RCC 7860 (cell line): ENCODE measurements around the gene SHE.
"Not testable (repeated sequence)": the region's sequence is repeated elsewhere in the genome, so short reads cannot be mapped to it uniquely, and the experiment has no call there.

ENCODE experiments used
- DNase-seq: peaks from one replicate; pipeline ENCODE4 v3.0.0-alpha.2; 2015; ENCODE audit warnings: low spot score
- FAIRE-seq: peaks from 2 replicates; lab custom pipeline; 2012; peaks lifted over from hg19 to GRCh38; lab: Jason Lieb, UNC

SHE gene

GRCh38 chr1:154517661-154518060, 15.4 kb upstream of the SHE start:
- FAIRE-seq (no peak), DNase-seq (no peak)

- DNase-seq (no peak), FAIRE-seq (no peak)
Observed at GRCh38 chr1:154514066-154514553, 11.9 kb upstream of the SHE start.

- DNase-seq (no peak), FAIRE-seq (no peak)
Observed at GRCh38 chr1:154512760-154513159, 10.5 kb upstream of the SHE start.

GRCh38 chr1:154503898-154504297, 1.7 kb upstream of the SHE start:
- no peak for DNase-seq
- FAIRE-seq, result no peak

GRCh38 chr1:154502744-154503115, 518 bp upstream of the SHE start:
- FAIRE-seq (no peak), DNase-seq (no peak)

GRCh38 chr1:154501423-154502065, 668 bp downstream of the SHE start:
- DNase-seq (no peak), FAIRE-seq (no peak)

GRCh38 chr1:154500533-154500932, 1.7 kb downstream of the SHE start:
- FAIRE-seq (no peak), DNase-seq (no peak)

GRCh38 chr1:154499446-154499845, 2.8 kb downstream of the SHE start:
- DNase-seq (no peak), FAIRE-seq (no peak)

GRCh38 chr1:154497026-154497806, 5.0 kb downstream of the SHE start:
- DNase-seq, result no peak
- no peak for FAIRE-seq

- DNase-seq, result no peak
- no peak for FAIRE-seq
Observed at GRCh38 chr1:154496383-154496782, 5.8 kb downstream of the SHE start.

GRCh38 chr1:154495496-154496273, 6.5 kb downstream of the SHE start:
- DNase-seq (no peak), FAIRE-seq (no peak)

- FAIRE-seq (no peak), DNase-seq (no peak)
Observed at GRCh38 chr1:154493276-154493675, 8.9 kb downstream of the SHE start.

- no peak for FAIRE-seq
- no peak for DNase-seq
Observed at GRCh38 chr1:154492115-154492514, 10.1 kb downstream of the SHE start.

- DNase-seq (no peak), FAIRE-seq (no peak)
Observed at GRCh38 chr1:154490317-154490716, 11.9 kb downstream of the SHE start.

- no peak for FAIRE-seq
- DNase-seq, result no peak
Observed at GRCh38 chr1:154489695-154490274, 12.4 kb downstream of the SHE start.

- no peak for DNase-seq
- FAIRE-seq, result no peak
Observed at GRCh38 chr1:154488922-154489321, 13.3 kb downstream of the SHE start.

- DNase-seq, result peak; percentile 31
- FAIRE-seq, result not testable (repeated sequence)
Observed at GRCh38 chr1:154486756-154487155, 15.5 kb downstream of the SHE start.

GRCh38 chr1:154485910-154486496, 16.2 kb downstream of the SHE start:
- DNase-seq (no peak), FAIRE-seq (no peak)

GRCh38 chr1:154485106-154485505, 17.1 kb downstream of the SHE start:
- FAIRE-seq, result no peak
- DNase-seq, result no peak

GRCh38 chr1:154483941-154484803, 18.0 kb downstream of the SHE start:
- DNase-seq, result peak; percentile 93
- peak; percentile 76 for FAIRE-seq
